H54 (cell line): Measurements from ENCODE around the gene NCAPD3.
A peak's percentile ranks its signal among the peaks of the same experiment; 100 is the strongest.
"Not testable (repeated sequence)": the region's sequence is repeated elsewhere in the genome, so short reads cannot be mapped to it uniquely, and the experiment has no call there.

Experiments
- DNase-seq: peaks from one replicate; pipeline ENCODE4 v3.0.0; 2011; ENCODE audit warnings: low spot score, mixed read lengths; ENCODE audit not compliant: insufficient read length
- FAIRE-seq: peaks from 3 replicates; lab custom pipeline; 2011; peaks lifted over from hg19 to GRCh38; lab: Jason Lieb, UNC
- POLR2A ChIP-seq: IDR thresholded peaks from 2 replicates; pipeline ENCODE4 v1.6.1; 2011; ENCODE audit warnings: low read depth, mild to moderate bottlenecking, low read length

NCAPD3 gene

DNA sequence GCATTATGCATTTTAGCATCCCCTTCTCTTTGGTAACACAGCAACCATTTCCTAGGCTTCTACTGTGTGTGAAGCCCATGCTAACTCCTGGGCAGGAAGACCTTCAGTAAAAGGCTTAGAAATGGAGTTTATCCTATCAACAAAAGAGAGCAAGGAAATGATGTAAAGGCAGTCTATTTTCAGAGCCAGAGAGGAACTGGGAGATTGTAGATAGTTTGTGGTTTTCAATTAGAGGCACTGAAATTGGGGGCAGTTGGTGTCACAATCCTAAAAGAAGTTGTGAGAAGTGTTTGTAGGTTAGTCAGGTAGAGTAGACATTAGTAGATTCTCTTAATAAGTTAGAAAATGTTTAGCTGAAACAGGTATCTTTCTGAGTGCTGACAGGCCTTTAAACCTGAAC is 36.7 kb upstream of the NCAPD3 start:
- DNase-seq = no peak
- FAIRE-seq = no peak
- no peak for TF ChIP-seq POLR2A

DNA sequence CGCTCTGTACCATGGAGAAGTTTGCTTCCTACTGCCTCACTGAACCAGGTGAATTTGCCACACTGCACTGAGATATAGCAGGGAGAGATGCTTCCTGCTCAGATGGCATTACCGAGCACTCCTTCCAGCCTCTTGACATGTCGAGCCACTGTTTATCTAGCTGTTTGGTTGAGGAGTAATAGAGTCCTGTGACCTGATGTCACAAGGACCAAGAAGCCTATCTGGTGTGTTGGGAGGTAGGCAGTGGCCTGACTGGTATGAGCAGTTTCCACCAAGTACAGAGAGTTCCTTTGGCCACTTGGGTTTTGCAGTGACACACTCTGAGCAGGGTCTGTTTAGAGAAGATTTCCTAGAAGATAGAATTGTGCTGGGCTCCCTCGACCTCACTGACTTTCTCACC is 34.8 kb upstream of the NCAPD3 start:
- FAIRE-seq (no peak), DNase-seq (no peak)
- TF ChIP-seq POLR2A = no peak

DNA sequence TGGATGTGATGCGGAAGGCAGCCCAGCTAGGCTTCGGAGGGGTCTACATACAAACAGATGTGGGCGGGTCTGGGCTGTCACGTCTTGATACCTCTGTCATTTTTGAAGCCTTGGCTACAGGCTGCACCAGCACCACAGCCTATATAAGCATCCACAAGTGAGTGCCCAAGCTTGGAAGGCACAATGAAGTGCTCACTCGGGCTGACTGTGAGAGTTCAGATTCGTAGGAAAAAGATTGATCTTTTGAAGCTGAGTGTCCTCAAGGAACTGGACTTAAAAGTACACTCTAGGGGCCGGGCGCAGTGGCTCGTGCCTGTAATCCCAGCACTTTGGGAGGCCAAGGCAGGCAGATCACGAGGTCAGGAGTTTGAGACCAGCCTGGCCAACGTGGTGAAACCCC is 33.3 kb upstream of the NCAPD3 start:
- FAIRE-seq (no peak), DNase-seq (no peak)
- TF ChIP-seq POLR2A = no peak

DNA sequence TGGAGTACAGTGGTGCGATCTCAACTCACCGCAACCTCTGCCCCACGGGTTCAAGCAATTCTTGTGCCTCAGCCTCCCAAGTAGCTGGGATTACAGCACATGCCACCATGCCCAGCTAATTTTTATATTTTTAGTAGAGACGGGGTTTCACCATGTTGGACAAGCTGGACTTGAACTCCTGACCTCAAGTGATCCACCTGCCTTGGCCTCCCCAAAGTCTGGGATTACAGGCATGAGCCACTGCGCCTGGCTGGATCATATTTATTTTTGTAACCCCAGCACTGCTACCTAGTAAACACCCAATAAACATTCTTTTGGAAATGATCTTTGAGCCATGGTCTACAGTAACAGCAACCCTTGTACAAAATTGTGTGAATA is 31.4 kb upstream of the NCAPD3 start:
- DNase-seq, FAIRE-seq: not testable (repeated sequence)

DNA sequence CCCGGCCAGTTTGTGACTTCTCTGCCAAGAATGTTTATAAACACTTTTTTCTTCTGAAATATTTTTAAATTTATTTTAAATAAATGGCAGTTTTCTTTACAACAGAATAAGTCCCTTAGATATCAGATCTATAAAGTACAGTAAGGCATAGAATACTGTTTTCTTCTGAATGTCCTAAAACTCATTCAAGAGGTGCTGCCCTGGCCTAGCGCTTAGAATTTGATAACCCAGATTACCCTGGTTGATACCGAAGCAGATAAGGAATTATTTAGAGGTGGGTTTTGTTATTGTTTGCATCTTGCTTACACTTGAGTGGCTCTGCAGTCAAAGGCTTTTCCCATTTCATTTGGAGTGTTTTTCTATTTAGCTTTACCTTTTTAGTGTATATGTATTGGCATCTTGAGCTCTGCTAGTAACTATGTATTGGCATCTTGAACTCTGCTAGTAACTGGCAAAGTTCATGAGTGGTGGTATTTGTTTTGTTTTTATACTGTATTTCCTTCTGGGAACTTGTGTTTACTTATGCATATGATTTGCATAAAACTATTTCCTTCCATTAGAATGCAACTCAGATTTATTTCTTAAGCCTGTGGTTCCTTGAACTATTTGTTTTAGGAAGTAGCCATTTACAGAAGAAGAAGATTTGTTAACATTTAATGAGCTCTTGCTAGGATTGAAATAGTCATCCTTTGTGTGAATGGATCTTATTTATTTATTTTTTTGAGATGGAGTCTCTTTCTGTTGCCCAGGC is 30.8 kb upstream of the NCAPD3 start:
- no peak for TF ChIP-seq POLR2A
- no peak for DNase-seq
- FAIRE-seq = no peak

DNA sequence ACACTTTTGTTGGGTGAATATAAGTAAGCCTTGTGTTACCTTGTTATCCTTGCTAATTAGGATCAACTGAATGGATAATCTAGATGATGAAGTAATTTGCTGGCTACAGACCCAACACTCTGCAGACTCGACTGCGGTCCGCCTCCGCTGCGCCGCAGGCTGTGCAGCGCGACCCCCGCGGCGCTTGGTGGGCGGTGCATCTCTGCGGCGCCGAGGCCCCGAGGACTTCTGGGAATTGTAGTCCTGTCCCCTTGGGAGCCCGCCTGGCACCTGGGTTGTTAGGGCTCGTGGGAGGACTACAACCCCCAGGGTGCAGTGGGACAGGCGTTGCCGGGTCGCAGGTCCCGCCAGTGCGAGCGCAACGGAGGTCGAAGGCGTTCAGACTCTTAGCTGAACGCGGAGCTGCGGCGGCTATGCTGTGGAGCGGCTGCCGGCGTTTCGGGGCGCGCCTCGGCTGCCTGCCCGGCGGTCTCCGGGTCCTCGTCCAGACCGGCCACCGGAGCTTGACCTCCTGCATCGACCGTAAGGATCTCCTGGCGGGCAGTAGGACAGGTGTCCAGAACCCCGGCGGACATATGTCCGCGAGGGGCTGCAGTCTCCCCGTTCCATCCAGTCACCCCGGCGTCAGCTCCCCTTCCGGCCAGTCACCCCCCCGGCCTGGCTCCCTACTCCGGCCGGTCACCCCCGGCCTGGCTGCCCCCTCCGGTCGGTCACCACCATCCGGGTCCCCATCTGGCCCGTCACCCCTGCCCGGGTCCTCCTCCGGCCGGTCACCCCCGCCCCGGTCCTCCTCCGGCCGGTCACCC is 29.6 kb upstream of the NCAPD3 start, which contains the start of the genes ACAD8 and THYN1:
ACAD8 (plus strand) TSS at position 381 of the 806 bp plus-strand sequence; CDS start at position 414, 33 bp downstream.
THYN1 (minus strand) TSS at position 165 of the 806 bp plus-strand sequence. CDS start 470 bp downstream, outside the sequence.
- FAIRE-seq = peak; percentile 90
- peak; percentile 79 for TF ChIP-seq POLR2A
- DNase-seq = peak; percentile 84

DNA sequence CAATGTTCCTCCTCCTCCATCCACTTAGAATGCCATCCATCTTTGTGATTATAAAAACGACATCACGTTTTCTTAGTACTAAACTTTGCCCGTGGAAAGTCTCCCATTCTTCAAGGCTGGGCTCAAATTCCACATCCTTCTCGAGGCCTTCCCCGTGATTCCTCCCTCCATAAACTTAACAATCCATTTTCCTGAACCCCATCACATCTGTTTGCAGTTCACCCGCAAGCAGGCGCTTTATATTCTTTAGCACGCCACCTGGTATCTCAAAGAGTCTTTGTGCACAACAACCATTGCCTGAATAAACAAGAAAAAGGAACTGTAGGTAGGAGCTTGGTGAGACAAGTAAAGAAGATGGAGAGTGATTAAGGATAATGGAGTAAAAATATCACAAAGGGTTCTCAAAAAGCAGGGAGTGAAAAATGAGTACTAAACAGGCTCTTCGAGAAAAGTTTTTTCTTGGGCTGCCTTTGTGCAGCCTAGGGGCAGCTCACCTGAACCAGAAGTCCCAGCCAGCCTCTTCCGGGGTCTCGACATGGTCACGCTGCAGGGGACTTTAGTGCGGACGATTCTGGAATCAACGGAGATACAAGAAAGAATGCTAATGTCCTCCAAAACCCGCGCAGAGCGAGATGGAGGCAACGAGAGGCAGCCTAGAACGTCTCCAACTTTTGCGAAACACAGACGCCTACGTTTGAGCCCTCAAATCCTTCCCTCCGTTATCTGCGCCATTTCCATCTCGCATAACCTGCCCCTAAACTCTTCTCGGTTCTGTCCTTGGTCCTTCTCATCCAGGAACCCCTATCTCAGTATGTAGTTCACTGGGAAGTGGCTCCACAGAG is 28.8 kb upstream of the NCAPD3 start:
- TF ChIP-seq POLR2A = no peak
- DNase-seq = no peak
- peak; percentile 23 for FAIRE-seq

DNA sequence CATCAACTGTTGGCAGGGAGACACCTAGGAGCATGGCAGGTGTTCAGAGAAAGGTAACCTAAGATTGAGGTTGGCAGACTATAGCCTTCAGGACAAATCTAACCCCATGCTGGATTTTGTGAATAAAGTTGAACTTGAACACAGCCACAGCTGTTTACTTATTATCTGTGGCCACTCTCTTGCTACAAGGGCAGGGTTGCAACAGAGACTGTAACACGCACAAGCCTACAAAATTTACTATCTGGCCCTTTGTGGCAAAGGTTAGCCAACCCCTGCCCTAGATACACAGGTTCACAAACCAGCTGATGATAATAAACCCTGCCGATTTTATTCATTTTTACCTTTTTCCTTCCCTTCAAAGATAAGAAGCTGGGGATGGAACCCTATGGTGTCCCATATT is 26.9 kb upstream of the NCAPD3 start:
- no peak for TF ChIP-seq POLR2A
- FAIRE-seq = no peak
- DNase-seq = no peak

DNA sequence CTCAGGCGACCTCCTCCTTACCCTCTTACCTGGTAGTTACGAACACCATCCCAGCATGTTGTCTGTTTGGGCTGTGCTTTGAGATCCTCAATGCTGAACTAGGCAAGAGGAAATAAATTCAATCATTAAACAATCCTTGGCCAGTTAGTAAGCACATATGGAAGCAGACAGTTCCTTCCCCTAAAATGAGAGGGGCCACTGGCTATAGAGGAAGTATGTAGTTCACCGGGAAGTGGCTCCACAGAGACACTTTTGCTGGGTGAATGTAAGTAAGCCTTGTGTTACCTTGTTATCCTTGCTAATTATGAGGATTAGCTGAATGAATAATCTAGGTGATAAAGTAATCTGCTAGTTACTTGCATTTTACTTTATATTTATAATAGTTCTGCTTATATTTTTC is 26.5 kb upstream of the NCAPD3 start:
- no peak for DNase-seq
- no peak for TF ChIP-seq POLR2A
- no peak for FAIRE-seq

DNA sequence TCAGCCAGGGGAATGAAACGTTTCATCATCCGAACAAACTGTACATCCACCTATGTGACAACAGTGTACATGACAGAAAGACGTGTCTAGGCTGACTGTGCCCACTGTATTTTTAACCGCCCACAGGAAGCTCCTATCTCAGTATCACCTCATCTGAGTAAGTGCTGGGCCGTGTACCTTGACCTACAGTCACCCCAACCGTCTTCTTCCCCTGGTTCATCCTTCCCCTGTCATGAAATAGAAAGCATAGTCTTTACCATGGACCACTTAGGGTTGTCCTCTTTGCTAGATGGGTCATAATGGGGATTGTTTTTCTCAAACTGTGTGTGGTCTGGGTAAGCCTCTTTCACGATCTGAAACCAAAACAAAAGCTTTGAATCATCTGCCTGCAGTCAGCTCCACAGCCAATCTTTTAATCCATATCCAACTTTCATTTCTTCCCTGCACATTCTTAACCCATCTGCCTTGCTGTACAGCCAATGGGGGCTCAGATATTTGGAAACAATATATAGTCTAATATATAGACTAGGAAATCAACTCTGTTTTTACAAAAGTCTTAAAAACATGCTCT is 25.2 kb upstream of the NCAPD3 start:
- DNase-seq (no peak), FAIRE-seq (no peak)
- TF ChIP-seq POLR2A = no peak

DNA sequence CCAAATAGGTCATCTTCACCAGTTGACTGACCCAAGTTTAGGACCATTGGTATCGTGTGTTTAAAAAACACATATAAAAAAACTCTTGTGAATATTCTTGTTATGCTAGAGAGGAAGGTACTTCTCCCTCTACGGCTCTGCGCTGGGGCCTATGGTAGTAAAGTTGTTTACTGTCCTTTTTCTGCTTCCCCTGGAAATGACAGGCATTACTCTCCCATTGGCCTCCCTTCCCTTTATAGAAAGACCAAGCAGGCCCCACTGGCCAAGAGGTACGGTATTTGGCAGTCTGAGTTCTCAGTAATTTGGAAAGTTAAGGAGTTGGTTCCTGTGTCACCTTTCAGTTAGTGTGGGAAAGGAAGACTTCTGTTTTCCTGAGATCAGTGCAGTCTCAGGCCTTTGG is 22.9 kb upstream of the NCAPD3 start:
- DNase-seq (no peak), FAIRE-seq (no peak)
- TF ChIP-seq POLR2A = no peak

DNA sequence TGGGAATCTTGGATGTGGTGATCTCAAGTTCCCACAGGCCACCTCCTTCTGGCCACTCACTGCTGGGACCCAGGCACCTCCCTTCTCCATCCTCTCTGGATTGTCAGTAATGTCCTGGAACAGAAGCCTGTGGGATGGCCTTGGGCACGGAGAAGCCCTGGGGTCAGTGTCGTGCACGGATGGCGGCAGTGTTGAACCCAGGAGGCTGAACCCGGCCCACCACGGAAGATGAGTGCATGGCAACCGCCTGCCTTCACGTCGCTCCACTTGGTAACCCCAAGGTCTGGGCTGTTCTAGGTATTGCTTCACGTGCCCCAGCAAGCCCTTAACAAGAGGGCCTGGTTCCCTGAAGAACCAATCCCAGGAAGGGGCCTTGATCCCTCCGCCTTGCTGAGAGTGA is 22.3 kb upstream of the NCAPD3 start:
- no peak for TF ChIP-seq POLR2A
- FAIRE-seq = no peak
- no peak for DNase-seq

DNA sequence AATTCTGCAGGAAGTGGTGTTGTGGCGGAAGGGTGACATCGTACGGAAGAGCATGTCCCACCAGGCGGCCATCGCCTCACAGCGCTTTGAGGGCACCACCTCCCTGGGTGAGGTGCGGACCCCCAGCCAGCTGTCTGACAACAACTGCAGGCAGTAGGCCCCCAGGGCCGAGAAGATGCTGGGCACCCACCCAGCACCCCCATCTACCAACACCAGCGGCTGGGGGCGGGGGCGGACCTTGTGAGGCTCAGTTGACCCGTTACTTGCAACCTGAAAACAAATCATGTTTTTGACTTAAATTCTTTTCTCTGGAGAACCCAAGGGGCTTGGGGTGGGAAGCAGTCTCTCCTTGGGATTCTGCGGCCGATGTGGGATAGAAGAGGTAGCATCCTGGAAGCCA is 21.7 kb upstream of the NCAPD3 start:
- DNase-seq = no peak
- TF ChIP-seq POLR2A = no peak
- no peak for FAIRE-seq
